ENCODE measurements around the gene BEST4.
A peak's percentile ranks its signal among the peaks of the same experiment; 100 is the strongest.
"Not testable (repeated sequence)": the region's sequence is repeated elsewhere in the genome, so short reads cannot be mapped to it uniquely, and the experiment has no call there.

Gene BEST4

GRCh38 chr1:44799770-44800584 lies 12.0 kb upstream of the BEST4 start, which contains the start of gene PLK3 (continued):
- TF ChIP-seq HIC1 (tag by site-specific recombination; IDR thresholded peaks at IDR 0.05) (peak; percentile 93), ZIC2 (tag by site-specific recombination; IDR thresholded peaks at IDR 0.05) (peak; percentile 80), KLF1 (tag by site-specific recombination; IDR thresholded peaks at IDR 0.05) (peak; percentile 90), ZNF670 (tag by site-specific recombination; IDR thresholded peaks at IDR 0.05; ENCODE audit: low read depth) (no peak), ZNF146 (tag by site-specific recombination; IDR thresholded peaks at IDR 0.05) (peak; percentile 32; the same call in 1 of the 2 replicates), ZNF202 (tag by site-specific recombination; IDR thresholded peaks at IDR 0.05; ENCODE audit: borderline replicate concordance) (no peak), KLF16 (tag by site-specific recombination; IDR thresholded peaks at IDR 0.05) (peak; percentile 97)
- TF ChIP-seq, protein P1, sequence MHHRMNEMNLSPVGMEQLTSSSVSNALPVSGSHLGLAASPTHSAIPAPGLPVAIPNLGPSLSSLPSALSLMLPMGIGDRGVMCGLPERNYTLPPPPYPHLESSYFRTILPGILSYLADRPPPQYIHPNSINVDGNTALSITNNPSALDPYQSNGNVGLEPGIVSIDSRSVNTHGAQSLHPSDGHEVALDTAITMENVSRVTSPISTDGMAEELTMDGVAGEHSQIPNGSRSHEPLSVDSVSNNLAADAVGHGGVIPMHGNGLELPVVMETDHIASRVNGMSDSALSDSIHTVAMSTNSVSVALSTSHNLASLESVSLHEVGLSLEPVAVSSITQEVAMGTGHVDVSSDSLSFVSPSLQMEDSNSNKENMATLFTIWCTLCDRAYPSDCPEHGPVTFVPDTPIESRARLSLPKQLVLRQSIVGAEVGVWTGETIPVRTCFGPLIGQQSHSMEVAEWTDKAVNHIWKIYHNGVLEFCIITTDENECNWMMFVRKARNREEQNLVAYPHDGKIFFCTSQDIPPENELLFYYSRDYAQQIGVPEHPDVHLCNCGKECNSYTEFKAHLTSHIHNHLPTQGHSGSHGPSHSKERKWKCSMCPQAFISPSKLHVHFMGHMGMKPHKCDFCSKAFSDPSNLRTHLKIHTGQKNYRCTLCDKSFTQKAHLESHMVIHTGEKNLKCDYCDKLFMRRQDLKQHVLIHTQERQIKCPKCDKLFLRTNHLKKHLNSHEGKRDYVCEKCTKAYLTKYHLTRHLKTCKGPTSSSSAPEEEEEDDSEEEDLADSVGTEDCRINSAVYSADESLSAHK (tag by site-specific recombination; IDR thresholded peaks at IDR 0.05) = 0 out of 2 replicates have a peak, but pooled peaks have one; percentile 39

- Histone ChIP-seq H3K9me3 (ENCODE audit: control insufficient read depth, insufficient read depth, low read depth, low read length) (no peaks in the 10 kb centered on the region), H3K36me3 (ENCODE audit: control insufficient read depth in 2 of 2, insufficient read depth in 1 of 2, low read length in 2 of 2) (peaks cover 0 to 21% of the 10 kb centered on the region in 2 experiments; a peak in 1 of 3 replicates), H3K4me3 (ENCODE audit: low read depth, low read length) (no peak overlapping the region), H3K27ac (ENCODE audit: extremely low read depth, low read depth, low read length) (peak overlapping the region; percentile 80), H3K4me1 (ENCODE audit: control insufficient read depth, insufficient read depth, low read length) (no peaks in the 10 kb centered on the region)
- CTCF ChIA-PET = interaction anchor here (0.6 to 4.2 kb wide), 7 partner anchors 10 to 37 kb away, joined by 3 to 28 read pairs (median 4); partner anchors contain the start of gene BTBD19
- TF ChIP-seq ZNF701 (tag by site-specific recombination; IDR thresholded peaks at IDR 0.05) (no peak), ZBTB17 (tag by site-specific recombination; IDR thresholded peaks at IDR 0.05) (0 out of 2 replicates have a peak, but pooled peaks have one; percentile 22)
- POLR2A ChIA-PET = interaction anchor here (0.7 to 4.3 kb wide), 4 partner anchors 21 to 723 kb away, joined by 4 to 62 read pairs (median 10); partner anchors contain the start of genes HECTD3, PRDX1, RPS8 and UROD
Measured at GRCh38 chr1:44798481-44799365, 10.8 kb upstream of the BEST4 start.

GRCh38 chr1:44797886-44798285 lies 9.9 kb upstream of the BEST4 start:
- H3K4me1 ChIP-seq (ENCODE audit: control insufficient read depth, insufficient read depth, low read length); H3K9me3 ChIP-seq (ENCODE audit: control insufficient read depth, insufficient read depth, low read depth, low read length); H3K4me3 ChIP-seq (ENCODE audit: low read depth, low read length); H3K27ac ChIP-seq (ENCODE audit: extremely low read depth, low read depth, low read length): not testable (repeated sequence)
- ChIA-PET CTCF (interaction anchor here (4.2 kb wide), 1 partner anchor 20 kb away, joined by 28 read pairs; no protein-coding TSS in a partner anchor), POLR2A (interaction anchor here (1.1 to 4.3 kb wide), 3 partner anchors 22 to 27 kb away, joined by 3 to 62 read pairs (median 4); partner anchors contain the start of gene RPS8)
- H3K36me3 ChIP-seq (ENCODE audit: control insufficient read depth in 2 of 2, insufficient read depth in 1 of 2, low read length in 2 of 2) = peaks cover 0 to 12% of the 10 kb centered on the region in 2 experiments; a peak in 1 of 3 replicates

Measured in HEK293 (cell line).